ENCODE data around the gene GLIS2.

The GLIS2 gene

DNA sequence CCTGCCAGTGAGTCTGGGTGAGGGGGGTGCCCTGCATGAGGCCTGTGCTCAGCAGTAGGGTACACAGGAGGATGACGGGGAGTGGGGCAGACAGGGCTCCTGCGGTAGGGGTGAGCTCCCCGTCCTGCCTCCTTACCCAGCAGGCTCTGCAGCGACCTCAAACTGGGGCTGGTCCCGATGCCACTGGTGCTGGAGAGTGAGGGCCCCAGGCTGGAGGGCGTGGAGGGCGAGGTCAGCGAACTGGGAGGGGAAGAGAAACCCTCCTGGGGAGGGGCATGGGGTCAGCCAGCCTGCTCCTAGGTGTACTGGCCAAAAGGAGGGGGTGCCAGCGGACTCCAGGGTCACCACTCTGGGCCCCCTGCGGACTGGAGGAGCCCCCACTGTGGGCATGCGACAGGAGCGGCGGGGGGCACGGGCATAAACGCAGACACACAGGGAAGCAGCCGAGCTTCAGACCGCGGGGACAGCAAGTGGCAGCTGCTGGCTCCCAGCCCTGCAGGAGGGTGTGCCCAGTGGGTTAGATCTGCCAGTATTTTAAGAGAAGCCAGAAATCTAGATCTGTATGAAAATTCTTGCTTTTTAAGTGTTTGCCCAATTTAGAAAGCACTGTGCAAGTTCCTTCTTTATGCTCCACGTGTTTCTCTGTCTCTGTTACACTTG is 46.7 kb downstream of the GLIS2 start:
- TF ChIP-seq, protein P1, sequence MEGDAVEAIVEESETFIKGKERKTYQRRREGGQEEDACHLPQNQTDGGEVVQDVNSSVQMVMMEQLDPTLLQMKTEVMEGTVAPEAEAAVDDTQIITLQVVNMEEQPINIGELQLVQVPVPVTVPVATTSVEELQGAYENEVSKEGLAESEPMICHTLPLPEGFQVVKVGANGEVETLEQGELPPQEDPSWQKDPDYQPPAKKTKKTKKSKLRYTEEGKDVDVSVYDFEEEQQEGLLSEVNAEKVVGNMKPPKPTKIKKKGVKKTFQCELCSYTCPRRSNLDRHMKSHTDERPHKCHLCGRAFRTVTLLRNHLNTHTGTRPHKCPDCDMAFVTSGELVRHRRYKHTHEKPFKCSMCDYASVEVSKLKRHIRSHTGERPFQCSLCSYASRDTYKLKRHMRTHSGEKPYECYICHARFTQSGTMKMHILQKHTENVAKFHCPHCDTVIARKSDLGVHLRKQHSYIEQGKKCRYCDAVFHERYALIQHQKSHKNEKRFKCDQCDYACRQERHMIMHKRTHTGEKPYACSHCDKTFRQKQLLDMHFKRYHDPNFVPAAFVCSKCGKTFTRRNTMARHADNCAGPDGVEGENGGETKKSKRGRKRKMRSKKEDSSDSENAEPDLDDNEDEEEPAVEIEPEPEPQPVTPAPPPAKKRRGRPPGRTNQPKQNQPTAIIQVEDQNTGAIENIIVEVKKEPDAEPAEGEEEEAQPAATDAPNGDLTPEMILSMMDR (IDR thresholded peaks at IDR 0.05; ENCODE audit: unreplicated experiment in 3 of 3) = no peak
- Mint-ChIP-seq H3K27me3 (ENCODE audit: low read depth) (peaks cover 4% of the 10 kb centered on the region), H3K27ac (no peak overlapping the region), H3K4me3 (no peak overlapping the region), H3K4me1 (no peaks in the 10 kb centered on the region), H3K36me3 (ENCODE audit: low read depth) (peaks cover 3% of the 10 kb centered on the region), H3K9me3 (no peaks in the 10 kb centered on the region)

DNA sequence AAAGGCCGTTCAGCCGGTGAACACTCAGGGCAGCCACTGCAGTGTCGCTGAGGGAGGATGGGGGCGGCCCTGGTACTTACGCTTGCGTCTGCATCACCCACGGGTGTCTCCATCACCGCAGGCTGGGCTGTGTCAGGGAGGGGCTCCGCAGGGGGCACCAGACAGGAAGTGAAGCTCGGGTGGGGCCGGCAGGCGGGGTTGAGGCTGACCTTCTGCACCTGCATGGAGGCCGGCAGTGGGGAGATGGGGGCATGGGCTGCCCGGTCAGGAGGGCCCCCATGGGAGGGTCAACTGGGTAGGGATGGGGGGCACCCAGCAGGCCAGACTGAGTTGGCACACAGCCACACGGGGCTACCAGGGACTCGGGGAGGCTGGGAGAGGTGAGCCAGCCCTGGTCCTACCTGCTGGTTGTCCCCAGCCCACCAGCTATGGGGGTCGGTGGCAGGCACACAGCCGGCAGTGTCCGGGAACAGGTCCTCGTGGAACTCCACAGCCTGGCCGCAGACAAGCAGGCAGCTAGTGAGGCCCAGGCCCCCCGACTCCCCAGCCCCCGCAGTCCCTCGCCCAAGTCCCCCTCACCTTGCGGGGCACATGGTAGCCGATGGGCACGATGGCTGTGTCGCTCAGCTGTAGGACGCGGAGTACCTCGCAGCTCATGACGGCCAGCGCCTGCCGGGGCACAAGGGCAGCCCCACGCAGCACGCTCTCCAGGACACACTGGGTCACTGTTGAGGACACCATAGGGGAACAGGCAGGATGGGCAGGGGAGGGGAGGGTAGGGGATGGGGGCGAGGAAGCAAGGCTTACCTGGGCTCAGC is 48.5 kb downstream of the GLIS2 start:
- Mint-ChIP-seq H3K27me3 (ENCODE audit: low read depth) (peaks cover 4% of the 10 kb centered on the region), H3K9me3 (no peaks in the 10 kb centered on the region), H3K4me3 (no peak overlapping the region), H3K36me3 (ENCODE audit: low read depth) (no peaks in the 10 kb centered on the region), H3K4me1 (no peaks in the 10 kb centered on the region), H3K27ac (no peak overlapping the region)
- TF ChIP-seq, protein P1 (IDR thresholded peaks at IDR 0.05; ENCODE audit: unreplicated experiment in 3 of 3) = no peak

DNA sequence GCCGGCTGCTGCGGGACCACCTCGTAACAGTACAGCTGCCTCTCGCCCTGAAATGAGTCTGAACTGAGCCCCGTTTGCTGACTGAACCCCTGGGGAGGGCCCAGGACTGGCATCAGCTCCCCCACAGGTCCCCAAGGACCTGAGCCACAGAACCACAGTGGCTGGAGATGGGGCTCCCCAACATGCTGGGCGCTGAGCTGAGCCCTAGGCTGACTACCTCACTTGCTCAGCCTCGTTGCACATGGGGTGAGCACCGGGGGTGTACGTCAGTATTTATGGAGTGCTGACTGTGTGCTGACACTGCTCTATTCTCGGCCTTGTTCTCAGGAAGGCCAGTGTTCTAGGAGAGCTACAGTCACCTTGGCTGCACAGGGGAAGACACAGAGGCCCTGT is 49.1 kb downstream of the GLIS2 start:
- TF ChIP-seq, protein P1 (IDR thresholded peaks at IDR 0.05; ENCODE audit: unreplicated experiment in 3 of 3) = no peak
- no peaks in the 10 kb centered on the region for H3K36me3 Mint-ChIP-seq (ENCODE audit: low read depth)
- peaks cover 4% of the 10 kb centered on the region for H3K27me3 Mint-ChIP-seq (ENCODE audit: low read depth)
- H3K4me1 Mint-ChIP-seq = peaks cover 1% of the 10 kb centered on the region
- H3K27ac Mint-ChIP-seq = no peak overlapping the region
- H3K4me3 Mint-ChIP-seq = no peak overlapping the region
- no peaks in the 10 kb centered on the region for H3K9me3 Mint-ChIP-seq

DNA sequence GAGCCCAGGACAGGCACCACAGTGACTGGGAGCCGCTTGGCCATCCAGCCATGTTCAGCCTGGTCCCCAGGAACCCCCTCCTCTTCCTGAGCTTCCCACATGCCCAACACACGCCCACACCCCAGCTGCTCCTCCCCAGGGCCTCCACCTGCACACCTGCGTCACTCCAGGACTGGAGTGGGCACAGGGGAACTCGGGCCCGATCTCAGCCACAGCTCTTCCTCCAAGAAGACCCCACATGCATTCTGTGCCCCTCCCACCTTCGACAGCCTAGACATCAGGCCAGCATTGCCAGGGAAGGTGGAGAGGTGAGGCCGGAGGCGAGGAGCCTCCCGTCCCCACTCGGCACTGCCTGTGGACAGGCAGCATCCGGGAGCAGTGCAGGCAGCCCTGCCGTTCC is 49.7 kb downstream of the GLIS2 start:
- H3K9me3 Mint-ChIP-seq = no peaks in the 10 kb centered on the region
- no peaks in the 10 kb centered on the region for H3K36me3 Mint-ChIP-seq (ENCODE audit: low read depth)
- no peak overlapping the region for H3K27ac Mint-ChIP-seq
- peaks cover 4% of the 10 kb centered on the region for H3K27me3 Mint-ChIP-seq (ENCODE audit: low read depth)
- H3K4me3 Mint-ChIP-seq = no peak overlapping the region
- TF ChIP-seq, protein P1 (IDR thresholded peaks at IDR 0.05; ENCODE audit: unreplicated experiment in 3 of 3) = no peak
- peaks cover 6% of the 10 kb centered on the region for H3K4me1 Mint-ChIP-seq

DNA sequence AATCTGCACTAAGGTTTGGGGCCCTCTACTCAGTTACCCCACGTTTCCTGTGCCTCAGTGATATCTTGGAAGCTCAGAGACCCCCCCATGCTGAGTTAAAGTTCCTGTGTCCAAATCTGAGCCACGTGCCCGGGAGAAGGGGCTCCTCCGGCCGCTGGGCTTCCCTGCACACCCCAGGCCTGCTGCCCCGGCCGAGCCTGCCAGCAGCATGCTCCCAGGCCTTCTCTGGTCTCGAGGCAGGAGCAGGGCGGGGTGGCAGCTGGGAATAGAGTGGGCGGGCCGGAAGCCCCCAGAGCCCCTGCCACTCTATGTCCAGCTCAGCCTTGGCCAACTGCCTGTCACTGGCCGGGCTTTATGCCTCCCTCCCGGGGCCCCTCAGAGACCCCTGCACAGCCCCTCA is 50.1 kb downstream of the GLIS2 start:
- H3K27ac Mint-ChIP-seq = no peak overlapping the region
- no peak overlapping the region for H3K4me3 Mint-ChIP-seq
- TF ChIP-seq, protein P1 (IDR thresholded peaks at IDR 0.05; ENCODE audit: unreplicated experiment in 3 of 3) = no peak
- peaks cover 8% of the 10 kb centered on the region for H3K4me1 Mint-ChIP-seq
- H3K9me3 Mint-ChIP-seq = no peaks in the 10 kb centered on the region
- H3K36me3 Mint-ChIP-seq (ENCODE audit: low read depth) = no peaks in the 10 kb centered on the region
- H3K27me3 Mint-ChIP-seq (ENCODE audit: low read depth) = peaks cover 4% of the 10 kb centered on the region
